Right cardiac atrium (tissue), 5 donors: ENCODE data around the gene C1orf115. TPM values are rescaled to one million over a fixed set of nuclear protein-coding genes. Genes with fewer than 3 reads are reported as not detected.
"Not testable (repeated sequence)": the region's sequence is repeated elsewhere in the genome, so short reads cannot be mapped to it uniquely, and the experiment has no call there.

Experiments used
- ATAC-seq, 2 donors: fragments of 200-7000 bp; cut with Tn5 transposase; one replicate each; pipeline versions ENCODE4 v1.8.0 to v1.9.1; 2020; ENCODE audit warnings: moderate library complexity in 2 of 2, mild to moderate bottlenecking in 1 of 2
- DNase-seq, 3 donors: peaks; one replicate each; pipeline ENCODE4 v3.0.0-alpha.2; 2020
- H3K27ac ChIP-seq: one replicate; pipeline ENCODE4 v1.5.1; 2013; ENCODE audit warnings: mild to moderate bottlenecking, low read length, control low read depth, moderate library complexity
- H3K27me3 ChIP-seq: one replicate; pipeline ENCODE4 v1.6.1; 2013; ENCODE audit not compliant: control insufficient read depth, insufficient read depth
- H3K4me1 ChIP-seq: one replicate; pipeline ENCODE4 v1.6.1; 2013; ENCODE audit warnings: low read length; ENCODE audit not compliant: control insufficient read depth, insufficient read depth
- H3K4me3 ChIP-seq: one replicate; pipeline ENCODE4 v1.5.1; 2013; ENCODE audit warnings: low read length, control low read depth
- H3K9me3 ChIP-seq: one replicate; pipeline ENCODE4 v1.6.1; 2013; ENCODE audit warnings: low read length; ENCODE audit not compliant: control insufficient read depth
- WGBS: extraction: QIAGEN DNeasy Blood & Tissue Kit; methylation state at CpG from one replicate; pipeline ENCODE4 v1.1.7; 2013; 5-methylcytosine and 5-hydroxymethylcytosine counted together
- intact Hi-C, 4 donors: fragments of 100-400 bp; cut with DNase I; formaldehyde crosslinking; loops; one replicate each; pipeline versions ENCODE4 v1.11.0 to v1.14.0; 2022 to 2023
- polyA plus RNA-seq: library from polyadenylated mRNA; stranded (reverse); fragments of 200-250 nt; gene quantifications from one replicate; pipeline ENCODE4 v1.2.3, GENCODE V29; 2013
- total RNA-seq, 4 donors: library from RNA; stranded (reverse); fragmentation: NEBNext Ultra II Directional; extraction: Animal tissue kit (Norgen Biotek cat#: 25700); gene quantifications; one replicate each; pipeline ENCODE4 v1.2.1, GENCODE V29; 2021
- donor health status: healthy with polysubstance abuse.
- donor health status: DM: no; HTN: yes; CAD: no.
- donor health status: DM: no; HTN: no; CAD: no.
- donor health status: DM: no; HTN: yes; CAD: no; lungs with severe emphysema.
- donor health status: DM: yes; HTN: yes; CAD: no.

C1orf115 gene
- total and polyA plus RNA-seq, 5 donors: 10.3 to 16.1 (median 13.3) TPM

DNA sequence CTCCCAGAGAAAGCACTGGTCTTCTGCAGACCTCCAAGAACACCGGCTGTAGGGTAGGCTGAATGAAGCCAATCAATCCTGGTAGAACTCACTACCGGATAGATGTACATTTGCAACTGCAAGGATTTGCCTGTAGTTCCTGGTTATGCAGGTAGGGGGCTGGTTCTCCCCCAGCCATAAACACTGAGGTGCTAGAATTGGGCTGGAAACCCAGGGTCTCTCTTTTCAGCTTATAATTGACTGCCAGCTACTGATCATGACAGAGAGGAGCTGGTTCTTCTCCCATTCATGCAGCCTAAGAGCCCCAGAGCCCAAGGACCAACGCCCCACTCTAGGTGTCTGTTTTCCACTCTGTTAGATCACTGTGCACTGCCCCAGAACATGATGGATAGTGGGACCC lies 36.5 kb downstream of the C1orf115 start:
- Histone ChIP-seq H3K9me3 (no peaks in the 10 kb centered on the region), H3K27me3 (no peaks in the 10 kb centered on the region), H3K27ac (no peak overlapping the region), H3K4me1 (no peaks in the 10 kb centered on the region), H3K4me3 (no peak overlapping the region)
- DNase-seq (no peak), ATAC-seq (no peak)
- WGBS: 78% methylated on average over 3 of the region's 3 CpGs
- intact Hi-C loops: no loop called here

DNA sequence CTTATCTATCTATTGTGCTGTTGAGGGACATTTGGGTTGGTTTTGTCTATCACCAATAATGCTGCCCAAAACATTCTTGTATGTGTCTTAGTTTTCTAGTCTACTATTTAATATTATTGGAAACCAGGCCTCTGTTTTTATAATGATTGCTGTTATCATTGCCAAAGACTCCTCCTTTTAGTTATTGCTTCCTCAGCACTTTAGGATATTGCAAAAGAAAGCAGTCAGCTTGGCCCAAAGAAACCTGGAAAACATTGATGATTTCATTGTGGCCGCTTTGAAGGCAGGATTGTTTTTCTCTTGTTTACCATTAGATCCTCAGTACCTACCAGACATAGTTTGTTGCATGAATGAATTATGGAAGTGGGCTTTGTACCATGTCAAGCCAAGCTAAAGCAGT lies 37.4 kb downstream of the C1orf115 start:
- H3K27me3 ChIP-seq: no peaks in the 10 kb centered on the region
- intact Hi-C loops: no loop called here
- H3K27ac ChIP-seq: no peak overlapping the region
- no peaks in the 10 kb centered on the region for H3K9me3 ChIP-seq
- ATAC-seq: no peak
- no peak overlapping the region for H3K4me3 ChIP-seq
- H3K4me1 ChIP-seq: peaks cover 4% of the 10 kb centered on the region
- 83% methylated on average over 1 of the region's 1 CpG for WGBS
- DNase-seq: no peak

DNA sequence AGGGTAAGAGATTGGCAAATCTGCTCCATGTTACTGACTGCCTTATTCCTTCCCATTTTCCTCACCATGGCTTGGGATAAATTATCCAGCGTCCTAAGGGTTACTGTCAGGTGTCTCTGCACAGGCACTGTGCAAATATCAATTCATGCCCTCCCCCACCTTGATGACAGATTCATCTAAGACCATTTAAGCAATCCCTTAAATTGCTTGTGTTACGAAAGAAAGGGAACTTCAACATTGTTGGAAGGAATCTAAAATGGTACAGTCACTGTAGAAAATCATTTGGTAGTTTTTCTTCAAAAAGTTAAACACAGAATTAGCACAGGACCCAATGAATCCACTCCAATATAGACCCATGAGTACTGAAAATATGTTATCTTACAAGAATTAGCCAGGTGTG lies 40.3 kb downstream of the C1orf115 start:
- H3K27ac ChIP-seq: no peak overlapping the region
- no peaks in the 10 kb centered on the region for H3K9me3 ChIP-seq
- no peaks in the 10 kb centered on the region for H3K27me3 ChIP-seq
- intact Hi-C loops: loop anchor here in 2 of 4 donors (5.0 kb wide), 1 partner anchor 38 kb away; the partner anchor contains the start of gene C1orf115 (in 2 of the 2)
- H3K4me1 ChIP-seq: peaks cover 6% of the 10 kb centered on the region
- H3K4me3 ChIP-seq: no peak overlapping the region
- 86% methylated on average over 2 of the region's 2 CpGs for WGBS
- DNase-seq (no peak), ATAC-seq (no peak)

DNA sequence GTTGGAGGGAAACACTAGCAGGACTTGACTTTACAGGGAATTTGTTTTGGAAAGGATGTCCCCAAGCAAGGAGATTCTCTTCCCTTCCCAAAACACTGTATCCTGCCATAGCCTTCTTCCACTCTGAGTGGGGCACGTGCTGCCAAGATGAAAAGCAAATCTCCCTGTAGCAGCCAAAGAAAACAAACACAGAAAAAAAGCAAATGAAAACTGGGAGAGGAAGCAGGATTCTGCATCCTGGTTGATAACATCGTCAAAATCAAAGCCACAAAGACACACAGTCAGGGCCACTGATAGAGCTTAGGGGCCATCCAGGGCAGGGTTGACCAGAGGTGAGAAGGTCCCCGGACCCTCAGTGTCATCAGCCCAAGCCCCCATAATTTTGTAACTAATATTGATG lies 42.0 kb downstream of the C1orf115 start:
- intact Hi-C loops: loop anchor here in 3 of 4 donors (2.0 to 5.0 kb wide), 3 partner anchors 40 to 51 kb away; partner anchors contain the start of gene C1orf115 (in 3 of the 3)
- 43% methylated on average over 3 of the region's 3 CpGs for WGBS
- H3K27ac ChIP-seq: peak overlapping the region; percentile 94
- no peaks in the 10 kb centered on the region for H3K27me3 ChIP-seq
- H3K4me3 ChIP-seq: no peak overlapping the region
- no peaks in the 10 kb centered on the region for H3K9me3 ChIP-seq
- peak; percentile 47 to 65 for ATAC-seq
- no peak for DNase-seq
- H3K4me1 ChIP-seq: peaks cover 6% of the 10 kb centered on the region

DNA sequence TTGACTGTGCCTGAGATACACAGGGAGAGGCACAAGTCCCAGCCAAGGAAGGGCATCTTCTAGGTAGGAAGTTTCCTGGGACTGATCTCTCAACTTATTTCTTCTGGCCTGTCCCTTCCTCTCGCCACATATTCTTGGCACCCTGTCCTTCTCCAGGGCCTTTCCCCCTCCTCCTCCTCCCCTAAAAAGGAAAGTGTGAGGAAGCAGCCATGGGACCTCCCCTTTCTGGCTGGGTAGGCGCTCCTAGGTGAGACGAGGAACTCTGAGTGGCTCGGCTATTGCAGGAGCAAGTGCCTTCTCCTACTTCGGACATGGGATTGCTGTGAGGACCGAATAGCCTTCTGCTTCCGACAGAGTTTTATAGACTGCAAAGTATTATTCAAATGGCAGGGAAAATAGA lies 42.5 kb downstream of the C1orf115 start:
- peak overlapping the region; percentile 94 for H3K27ac ChIP-seq
- H3K27me3 ChIP-seq: no peaks in the 10 kb centered on the region
- peak overlapping the region; percentile 55 for H3K4me3 ChIP-seq
- WGBS: 43% methylated on average over 7 of the region's 7 CpGs
- intact Hi-C loops: loop anchor here in 3 of 4 donors (2.0 to 5.0 kb wide), 3 partner anchors 40 to 52 kb away; partner anchors contain the start of gene C1orf115 (in 3 of the 3)
- H3K4me1 ChIP-seq: peaks cover 6% of the 10 kb centered on the region
- DNase-seq: peak; percentile 40 to 62 (median 55)
- ATAC-seq: peak; percentile 82 to 86
- H3K9me3 ChIP-seq: no peaks in the 10 kb centered on the region

DNA sequence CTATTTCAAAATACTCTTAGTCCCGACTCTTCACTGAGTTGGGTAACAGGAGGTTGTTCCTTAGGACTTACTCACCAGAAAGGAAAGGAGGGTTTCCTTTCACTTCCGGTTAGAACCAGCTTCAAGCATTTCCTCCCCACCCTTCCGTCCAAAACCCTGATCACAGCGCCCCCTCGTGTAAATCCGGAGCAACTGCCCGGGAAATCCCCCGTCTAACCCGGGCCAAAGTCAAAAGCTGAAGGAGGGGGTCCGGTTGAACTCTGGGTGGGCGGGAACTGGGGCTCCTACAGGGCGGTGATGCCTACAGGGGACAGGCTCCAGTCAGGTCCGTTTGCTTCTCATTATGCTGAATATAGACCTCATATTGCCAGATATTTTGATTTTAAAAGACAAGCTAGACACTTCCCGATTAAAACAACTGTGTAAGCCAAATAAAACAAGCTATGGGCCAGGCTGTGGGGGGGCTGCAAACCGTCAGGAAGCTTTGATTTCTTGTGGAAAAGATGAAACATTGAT lies 43.0 kb downstream of the C1orf115 start:
- Histone ChIP-seq H3K27ac (peak overlapping the region; percentile 94), H3K4me1 (peaks cover 6% of the 10 kb centered on the region), H3K4me3 (peak overlapping the region; percentile 55), H3K27me3 (no peaks in the 10 kb centered on the region), H3K9me3 (no peaks in the 10 kb centered on the region)
- intact Hi-C loops: loop anchor here in 3 of 4 donors (2.0 to 5.0 kb wide), 3 partner anchors 41 to 52 kb away; partner anchors contain the start of gene C1orf115 (in 3 of the 3)
- peak; percentile 93 to 98 for ATAC-seq
- 2% methylated on average over 15 of the region's 15 CpGs for WGBS
- peak; percentile 80 to 89 (median 82) for DNase-seq

DNA sequence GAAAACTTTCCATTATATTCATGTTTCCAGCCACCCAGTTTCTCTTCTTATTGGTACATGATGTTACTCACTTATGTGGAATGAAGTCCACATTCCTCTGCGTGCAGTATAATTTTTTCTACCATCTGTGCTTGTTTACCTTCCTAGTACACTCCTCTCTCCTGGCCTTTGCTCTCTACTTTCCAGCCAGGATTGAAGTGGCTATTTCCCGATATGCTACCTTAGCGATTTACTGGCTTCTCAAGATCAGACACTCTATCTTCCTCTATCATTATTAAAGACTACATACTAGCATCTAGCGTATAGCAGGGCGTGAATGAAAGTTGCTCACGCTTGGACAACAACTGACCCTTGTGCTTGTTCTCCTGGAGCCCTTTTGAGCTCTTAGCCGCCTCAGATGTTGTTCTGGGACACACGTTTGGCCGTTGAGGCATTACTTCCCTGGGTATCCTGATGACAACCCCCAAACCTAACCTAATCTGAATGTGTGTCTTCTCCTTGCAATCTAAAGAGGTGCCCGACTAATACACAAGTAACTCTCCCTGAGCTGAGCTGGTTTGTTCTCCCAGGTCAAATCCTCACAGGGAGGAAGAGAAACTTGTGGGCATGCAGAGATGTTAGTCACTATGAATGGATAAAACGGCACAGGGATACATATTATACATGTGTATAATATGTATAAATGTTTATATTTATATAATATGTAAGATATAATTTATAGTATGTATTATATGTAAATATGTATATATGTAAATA lies 44.6 kb downstream of the C1orf115 start:
- 88% methylated on average over 11 of the region's 11 CpGs for WGBS
- no peak for DNase-seq
- H3K4me1 ChIP-seq: peaks cover 6% of the 10 kb centered on the region
- H3K9me3 ChIP-seq: no peaks in the 10 kb centered on the region
- intact Hi-C loops: loop anchor here in 2 of 4 donors (5.0 kb wide), 1 partner anchor 42 kb away; the partner anchor contains the start of gene C1orf115 (in 2 of the 2)
- no peak for ATAC-seq
- H3K27me3 ChIP-seq: no peaks in the 10 kb centered on the region
- H3K27ac ChIP-seq: no peak overlapping the region
- H3K4me3 ChIP-seq: no peak overlapping the region

DNA sequence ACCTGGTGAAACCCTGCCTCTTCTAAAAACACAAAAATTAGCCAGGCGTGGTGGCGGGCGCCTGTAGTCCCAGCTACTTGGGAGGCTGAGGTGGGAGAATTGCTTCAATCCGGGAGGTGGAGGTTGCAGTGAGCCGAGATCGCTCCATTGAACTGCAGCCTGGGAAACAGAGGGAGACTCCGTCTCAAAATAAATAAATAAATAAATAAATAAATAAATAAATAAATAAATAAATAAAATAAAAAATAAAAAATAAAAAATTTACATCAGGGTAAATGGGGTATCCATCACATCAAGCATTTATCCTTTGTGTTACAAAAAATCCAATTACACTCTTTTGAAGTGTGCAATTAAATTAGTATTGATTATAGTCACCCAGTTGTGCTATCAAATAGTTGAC lies 46.1 kb downstream of the C1orf115 start:
- ATAC-seq, intact Hi-C loops: not testable (repeated sequence)
- WGBS: 98% methylated on average over 7 of the region's 7 CpGs

DNA sequence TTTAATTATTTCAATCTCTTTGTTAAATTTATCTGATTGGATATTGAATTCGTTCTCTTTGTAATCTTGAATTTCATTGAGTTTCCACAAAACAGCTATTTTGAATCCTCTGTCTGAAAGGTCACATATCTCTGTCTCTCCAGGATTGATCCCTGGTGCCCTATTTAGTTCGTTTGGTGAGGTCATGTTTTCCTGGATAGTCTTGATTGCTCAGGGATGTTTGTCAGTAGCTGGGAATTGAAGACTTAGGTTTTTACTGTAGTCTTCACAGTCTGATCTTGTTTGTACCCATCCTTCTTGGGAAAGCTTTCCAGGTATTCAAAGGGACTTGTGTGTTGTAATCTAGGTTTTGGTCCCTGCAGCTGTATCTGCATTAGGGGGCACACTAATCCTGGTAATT lies 51.2 kb downstream of the C1orf115 start:
- H3K4me3 ChIP-seq: no peak overlapping the region
- no peaks in the 10 kb centered on the region for H3K9me3 ChIP-seq
- 64% methylated on average over 2 of the region's 2 CpGs for WGBS
- ATAC-seq (no peak), DNase-seq (no peak)
- H3K4me1 ChIP-seq: no peaks in the 10 kb centered on the region
- no peak overlapping the region for H3K27ac ChIP-seq
- no peaks in the 10 kb centered on the region for H3K27me3 ChIP-seq
- intact Hi-C loops: no loop called here

More for the DNA sequence above, 46.1 kb downstream of the C1orf115 start:
- not testable (repeated sequence) for DNase-seq, H3K4me3 ChIP-seq, H3K9me3 ChIP-seq, H3K27ac ChIP-seq, H3K27me3 ChIP-seq, H3K4me1 ChIP-seq

DNA sequence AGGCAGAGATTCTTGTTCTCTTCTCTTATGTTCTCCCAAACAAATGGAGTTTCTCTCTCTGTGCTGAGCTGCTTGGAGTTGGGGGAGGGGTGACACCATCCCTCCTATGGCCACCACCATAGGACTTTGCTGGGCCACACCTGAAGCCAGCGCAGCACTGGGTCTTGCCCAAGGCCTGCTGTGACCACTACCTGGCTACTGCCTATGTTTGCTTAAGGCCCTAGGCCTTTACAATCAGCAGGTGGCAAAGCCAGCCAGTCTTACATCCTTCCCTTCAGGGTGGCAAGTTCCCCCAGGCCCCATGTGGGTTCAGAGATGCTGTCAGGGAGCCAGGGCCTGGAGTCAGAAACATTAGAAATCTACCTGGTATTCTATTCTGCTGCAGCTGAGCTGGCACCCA lies 51.7 kb downstream of the C1orf115 start:
- 100% methylated on average over 1 of the region's 1 CpG for WGBS
- no peaks in the 10 kb centered on the region for H3K4me1 ChIP-seq
- intact Hi-C loops: no loop called here

DNA sequence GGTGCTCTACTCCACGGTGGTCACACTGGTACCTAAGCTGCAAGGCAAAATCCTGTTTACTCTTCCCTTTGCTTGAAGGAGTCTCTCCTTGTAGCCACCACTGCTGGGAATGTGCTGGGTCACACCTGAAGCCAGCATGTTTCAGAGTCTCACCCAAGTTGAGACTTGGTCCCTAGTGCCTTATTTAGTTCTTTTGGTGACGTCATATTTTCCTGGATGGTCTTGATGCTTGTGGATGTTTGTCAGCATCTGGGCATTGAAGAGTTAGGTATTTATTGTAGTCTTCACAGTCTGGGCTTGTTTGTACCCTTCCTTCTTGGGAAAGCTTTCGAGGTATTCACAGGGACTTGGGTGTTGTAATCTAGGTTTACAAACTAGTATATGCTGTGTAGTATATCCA lies 52.4 kb downstream of the C1orf115 start:
- intact Hi-C loops: no loop called here
- Histone ChIP-seq H3K9me3 (no peaks in the 10 kb centered on the region), H3K27me3 (no peaks in the 10 kb centered on the region), H3K27ac (no peak overlapping the region), H3K4me3 (no peak overlapping the region), H3K4me1 (peaks cover 1% of the 10 kb centered on the region)
- 89% methylated on average over 3 of the region's 3 CpGs for WGBS
- ATAC-seq: no peak
- DNase-seq: no peak

More for the DNA sequence above, 51.7 kb downstream of the C1orf115 start:
- DNase-seq: no peak
- H3K27me3 ChIP-seq: no peaks in the 10 kb centered on the region
- no peak overlapping the region for H3K27ac ChIP-seq
- no peaks in the 10 kb centered on the region for H3K9me3 ChIP-seq
- no peak for ATAC-seq
- no peak overlapping the region for H3K4me3 ChIP-seq
